WTC11 (cell line): Measurements from ENCODE around the gene GAB4. TPM values are rescaled to one million over a fixed set of nuclear protein-coding genes. Genes with fewer than 3 reads are reported as not detected.
"Not testable (repeated sequence)": the region's sequence is repeated elsewhere in the genome, so short reads cannot be mapped to it uniquely, and the experiment has no call there.

Source experiments
- ATAC-seq: fragments of 200-7000 bp; cut with Tn5 transposase; 2 replicates; pipeline ENCODE4 v1.10.0; 2021; ENCODE audit warnings: mild to moderate bottlenecking, moderate library complexity
- CTCF ChIA-PET: fragments of 300-600 bp; sonication (Branson Sonifier 250); formaldehyde crosslinking; loops from one replicate; lab custom pipeline; 2021; ENCODE audit warnings: antibody characterized with exemption; lab: Charles Lee
- POLR2A ChIA-PET: fragments of 350-600 bp; sonication (Branson Sonifier 250); formaldehyde crosslinking; loops from one replicate; lab custom pipeline; 2021; ENCODE audit warnings: antibody characterized with exemption; lab: Charles Lee
- DNase-seq: peaks from one replicate; pipeline ENCODE4 v3.0.0; 2021; ENCODE audit warnings: low spot score
- H3K27ac Mint-ChIP-seq: 2 replicates; pipeline ENCODE4 v1.8.0; 2021; ENCODE audit warnings: mixed read lengths
- H3K27me3 Mint-ChIP-seq: 2 replicates; pipeline ENCODE4 v1.8.0; 2021; ENCODE audit warnings: low read depth, mild to moderate bottlenecking, moderate library complexity, mixed read lengths
- H3K36me3 Mint-ChIP-seq: 2 replicates; pipeline ENCODE4 v1.8.0; 2021; ENCODE audit warnings: mixed read lengths
- H3K4me1 Mint-ChIP-seq: 2 replicates; pipeline ENCODE4 v1.8.0; 2022; ENCODE audit warnings: mixed read lengths
- H3K4me3 Mint-ChIP-seq: 2 replicates; pipeline ENCODE4 v1.8.0; 2021; ENCODE audit warnings: mild to moderate bottlenecking, moderate library complexity, mixed read lengths
- H3K9me3 Mint-ChIP-seq: 2 replicates; pipeline ENCODE4 v1.8.0; 2021; ENCODE audit warnings: mixed read lengths
- ATF6 ChIP-seq: sonication (generic); formaldehyde crosslinking; IDR thresholded peaks from 2 replicates; pipeline ENCODE4 v1.8.1; 2023; ENCODE audit warnings: mild to moderate bottlenecking, missing genetic modification reagents
- CDX4 ChIP-seq: fragments of 250-450 bp; sonication (Bioruptor Pico); IDR thresholded peaks from 2 replicates; pipeline ENCODE4 v1.9.0; 2021; ENCODE audit warnings: moderate library complexity, mild to moderate bottlenecking, inconsistent platforms, borderline replicate concordance
- E2F1 ChIP-seq: sonication (generic); formaldehyde crosslinking; IDR thresholded peaks from 2 replicates; pipeline ENCODE4 v1.8.0; 2022; ENCODE audit warnings: mild to moderate bottlenecking, missing genetic modification reagents
- E2F5 ChIP-seq: sonication (generic); formaldehyde crosslinking; IDR thresholded peaks from 2 replicates; pipeline ENCODE4 v1.8.1; 2022; ENCODE audit warnings: mild to moderate bottlenecking, moderate library complexity, missing genetic modification reagents
- FOXP1 ChIP-seq: sonication (generic); formaldehyde crosslinking; IDR thresholded peaks from 2 replicates; pipeline ENCODE4 v1.8.0; 2022; ENCODE audit warnings: missing genetic modification reagents, mild to moderate bottlenecking, moderate library complexity, borderline replicate concordance
- JUN ChIP-seq: sonication (generic); formaldehyde crosslinking; IDR thresholded peaks from 2 replicates; pipeline ENCODE4 v1.8.0; 2023; ENCODE audit warnings: mild to moderate bottlenecking, missing genetic modification reagents
- KAT7 ChIP-seq: sonication (generic); formaldehyde crosslinking; IDR thresholded peaks from 2 replicates; pipeline ENCODE4 v1.8.1; 2023; ENCODE audit warnings: missing genetic modification reagents, mild to moderate bottlenecking, borderline replicate concordance
- MLX ChIP-seq: sonication (generic); formaldehyde crosslinking; IDR thresholded peaks from 2 replicates; pipeline ENCODE4 v1.8.1; 2023; ENCODE audit warnings: mild to moderate bottlenecking, missing genetic modification reagents, moderate library complexity
- NFATC4 ChIP-seq: fragments of 250-450 bp; sonication (Bioruptor Pico); IDR thresholded peaks from 2 replicates; pipeline ENCODE4 v1.9.0; 2021; ENCODE audit warnings: mild to moderate bottlenecking
- NR2C2 ChIP-seq: sonication (generic); formaldehyde crosslinking; IDR thresholded peaks from 2 replicates; pipeline ENCODE4 v1.8.0; 2022; ENCODE audit warnings: mild to moderate bottlenecking, missing genetic modification reagents
- OVOL2 ChIP-seq: fragments of 250-450 bp; sonication (Bioruptor Pico); IDR thresholded peaks from 2 replicates; pipeline ENCODE4 v1.9.0; 2021; ENCODE audit warnings: mild to moderate bottlenecking, borderline replicate concordance
- SMAD3 ChIP-seq: sonication (generic); formaldehyde crosslinking; IDR thresholded peaks from 2 replicates; pipeline ENCODE4 v1.8.0; 2022; ENCODE audit warnings: missing genetic modification reagents, mild to moderate bottlenecking, borderline replicate concordance
- TEAD1 ChIP-seq: sonication (generic); formaldehyde crosslinking; IDR thresholded peaks from 2 replicates; pipeline ENCODE4 v1.8.0; 2022; ENCODE audit warnings: mild to moderate bottlenecking, missing genetic modification reagents
- ZNF317 ChIP-seq: sonication (generic); formaldehyde crosslinking; IDR thresholded peaks from 2 replicates; pipeline ENCODE4 v1.8.1; 2023; ENCODE audit warnings: low read depth, mild to moderate bottlenecking, moderate library complexity, missing genetic modification reagents, borderline replicate concordance
- total RNA-seq: library from RNA; stranded (reverse); gene quantifications from 3 replicates; pipeline ENCODE4 v1.2.3, GENCODE V29; 2021
- TF ChIP-seq, protein P1 (sequence below): sonication (generic); formaldehyde crosslinking; IDR thresholded peaks from 2 replicates; pipeline ENCODE4 v1.8.0; 2022; ENCODE audit warnings: mild to moderate bottlenecking, missing genetic modification reagents

The GAB4 gene
- total RNA-seq, 1 experiment from 2014 or later: 0.09 TPM

- ChIA-PET CTCF (interaction anchor here (2.9 kb wide), 1 partner anchor 15 kb away, joined by 9 read pairs; no protein-coding TSS in a partner anchor), POLR2A (no interaction called here)
- Mint-ChIP-seq H3K27ac (no peak overlapping the region), H3K27me3 (peaks cover 7% of the 10 kb centered on the region), H3K4me3 (no peak overlapping the region), H3K4me1 (no peaks in the 10 kb centered on the region), H3K36me3 (no peaks in the 10 kb centered on the region; the same call in 1 of the 2 replicates), H3K9me3 (peaks cover 36% of the 10 kb centered on the region)
- TF ChIP-seq KAT7 (CRISPR knock-in tag): no peak
- no peak for TF ChIP-seq OVOL2 (CRISPR knock-in tag)
- no peak for TF ChIP-seq NR2C2
- TF ChIP-seq TEAD1 (CRISPR knock-in tag): no peak
- TF ChIP-seq ATF6 (CRISPR knock-in tag): no peak
- TF ChIP-seq, protein P1, sequence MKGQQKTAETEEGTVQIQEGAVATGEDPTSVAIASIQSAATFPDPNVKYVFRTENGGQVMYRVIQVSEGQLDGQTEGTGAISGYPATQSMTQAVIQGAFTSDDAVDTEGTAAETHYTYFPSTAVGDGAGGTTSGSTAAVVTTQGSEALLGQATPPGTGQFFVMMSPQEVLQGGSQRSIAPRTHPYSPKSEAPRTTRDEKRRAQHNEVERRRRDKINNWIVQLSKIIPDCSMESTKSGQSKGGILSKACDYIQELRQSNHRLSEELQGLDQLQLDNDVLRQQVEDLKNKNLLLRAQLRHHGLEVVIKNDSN (CRISPR knock-in tag): no peak
- TF ChIP-seq FOXP1 (CRISPR knock-in tag): no peak
- TF ChIP-seq ZNF317 (CRISPR knock-in tag): no peak
- no peak for TF ChIP-seq CDX4 (CRISPR knock-in tag)
- no peak for TF ChIP-seq JUN (CRISPR knock-in tag)
- TF ChIP-seq NFATC4 (CRISPR knock-in tag): no peak
- no peak for TF ChIP-seq SMAD3 (CRISPR knock-in tag)
- TF ChIP-seq E2F1: no peak
- TF ChIP-seq E2F5 (CRISPR knock-in tag): no peak
- TF ChIP-seq MLX (CRISPR knock-in tag): no peak
- DNase-seq (no peak), ATAC-seq (no peak)
Observed at GRCh38 chr22:17043521-17043920, 35.5 kb upstream of the GAB4 start.

DNA sequence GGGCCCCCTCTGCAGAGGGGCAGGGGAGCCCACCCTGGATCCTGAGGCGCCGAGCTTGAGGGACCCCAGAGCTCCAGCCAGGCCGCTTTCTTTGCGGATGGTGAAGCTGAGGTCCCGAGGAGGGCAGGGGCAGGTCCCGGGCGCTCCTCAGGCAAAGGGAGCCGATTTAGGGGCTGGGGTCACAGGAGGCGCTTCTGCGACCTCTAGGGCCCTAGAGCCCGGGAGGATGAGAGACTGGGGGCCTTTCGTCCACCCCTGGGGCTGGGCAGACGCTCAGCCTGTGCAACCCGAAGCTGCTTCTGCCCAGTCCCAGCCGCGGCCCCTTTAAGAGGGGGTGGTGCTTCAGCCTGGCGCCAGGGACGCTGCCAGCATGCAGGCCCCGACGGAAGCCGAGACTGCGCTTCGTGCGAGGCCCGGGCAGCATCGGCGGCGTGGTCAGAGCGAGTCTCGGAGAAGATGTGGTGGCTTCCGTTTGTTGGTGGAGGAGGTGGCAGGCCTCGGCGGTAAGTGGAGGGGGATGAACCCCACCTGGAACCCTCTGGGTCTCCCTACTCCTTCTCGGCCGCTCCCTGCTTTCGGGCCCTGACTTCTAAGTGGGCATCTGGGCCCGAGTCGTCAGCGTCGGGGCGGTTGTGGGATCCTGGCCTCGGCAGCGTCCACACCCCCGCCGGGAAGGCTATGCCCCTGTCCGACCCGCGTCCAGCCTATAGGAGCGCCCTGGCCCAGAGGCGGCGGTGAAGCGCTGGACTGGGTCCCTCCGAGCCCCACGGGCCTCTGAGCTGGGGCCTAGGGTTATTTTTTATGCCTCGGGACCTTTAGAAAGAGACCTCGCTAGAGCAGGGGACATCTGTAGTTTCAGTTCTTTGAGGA, 29.1 kb upstream of the GAB4 start:
- H3K27ac Mint-ChIP-seq, CTCF ChIA-PET, H3K4me3 Mint-ChIP-seq, DNase-seq, POLR2A ChIA-PET, H3K4me1 Mint-ChIP-seq: not testable (repeated sequence)
- peak; percentile 71 for ATAC-seq
- peaks cover 34% of the 10 kb centered on the region for H3K9me3 Mint-ChIP-seq
- H3K27me3 Mint-ChIP-seq: peaks cover 26% of the 10 kb centered on the region
- peaks cover 13% of the 10 kb centered on the region; the same call in 1 of the 2 replicates for H3K36me3 Mint-ChIP-seq

GRCh38 chr22:17035976-17036841, 28.2 kb upstream of the GAB4 start:
- H3K4me1 Mint-ChIP-seq, DNase-seq, POLR2A ChIA-PET, H3K4me3 Mint-ChIP-seq, H3K27ac Mint-ChIP-seq: not testable (repeated sequence)
- Mint-ChIP-seq H3K9me3 (peaks cover 31% of the 10 kb centered on the region), H3K36me3 (peaks cover 13% of the 10 kb centered on the region; the same call in 1 of the 2 replicates), H3K27me3 (peaks cover 26% of the 10 kb centered on the region)
- CTCF ChIA-PET: interaction anchor here (1.0 kb wide), 1 partner anchor 22 kb away, joined by 3 read pairs; no protein-coding TSS in a partner anchor
- peak; percentile 58 for ATAC-seq
